ENCODE results near the gene BTN1A1. TPM values are rescaled to one million over a fixed set of nuclear protein-coding genes. Genes with fewer than 3 reads are reported as not detected.

Gene BTN1A1
- total RNA-seq, 4 donors from 2014 or later = not detected

- ATAC-seq (ENCODE audit: low FRiP score) (no peak), DNase-seq (ENCODE audit: low spot score) (no peak)
- TF ChIP-seq CTCF (IDR thresholded peaks at IDR 0.05) = no peak
These were observed 52.6 kb downstream of the BTN1A1 start for GRCh38 chr6:26552640-26553188.

GRCh38 chr6:26553264-26553634, 53.1 kb downstream of the BTN1A1 start:
- peak; percentile 63 for DNase-seq (ENCODE audit: low spot score)
- TF ChIP-seq CTCF (IDR thresholded peaks at IDR 0.05) = no peak
- ATAC-seq (ENCODE audit: low FRiP score) = peak; percentile 76

GRCh38 chr6:26553635-26554446, 53.7 kb downstream of the BTN1A1 start:
- ATAC-seq (ENCODE audit: low FRiP score) (peak; percentile 70), DNase-seq (ENCODE audit: low spot score) (peak; percentile 67)
- TF ChIP-seq CTCF (IDR thresholded peaks at IDR 0.05) = no peak

GRCh38 chr6:26554447-26554696, 54.3 kb downstream of the BTN1A1 start:
- TF ChIP-seq CTCF (IDR thresholded peaks at IDR 0.05) = no peak
- DNase-seq (ENCODE audit: low spot score) = no peak
- peak; percentile 19 for ATAC-seq (ENCODE audit: low FRiP score)

GRCh38 chr6:26554697-26555504, 54.8 kb downstream of the BTN1A1 start:
- TF ChIP-seq CTCF (IDR thresholded peaks at IDR 0.05) = no peak
- ATAC-seq (ENCODE audit: low FRiP score) (no peak), DNase-seq (ENCODE audit: low spot score) (no peak)

GRCh38 chr6:26555505-26556262, 55.6 kb downstream of the BTN1A1 start:
- DNase-seq (ENCODE audit: low spot score) (no peak), ATAC-seq (ENCODE audit: low FRiP score) (no peak)
- TF ChIP-seq CTCF (IDR thresholded peaks at IDR 0.05) = no peak

Measured in omental fat pad (tissue), 4 donors.